Caki2 (cell line): ENCODE results near the gene VPS8. TPM values are rescaled to one million over a fixed set of nuclear protein-coding genes. Genes with fewer than 3 reads are reported as not detected.
"Not testable (repeated sequence)": the region's sequence is repeated elsewhere in the genome, so short reads cannot be mapped to it uniquely, and the experiment has no call there.

Source experiments
- DNase-seq: peaks from one replicate; pipeline ENCODE4 v3.0.0-alpha.2; 2015; ENCODE audit warnings: low read depth
- in situ Hi-C: cut with HindIII; loops from 2 replicates; pipeline ENCODE4 v1.10.0; 2016; ENCODE audit warnings: low sequenced_read_pairs, low pct_unique_long_range_greater_than_20kb, mixed read lengths
- total RNA-seq: library from RNA; depleted of rRNA; stranded (reverse); fragments of >200 nt; shearing (Covaris generic); gene quantifications from 2 replicates; pipeline ENCODE4 v1.2.3, GENCODE V29; 2014; ENCODE audit warnings: low replicate concordance

Gene VPS8
- total RNA-seq, 1 experiment from 2014 or later = 62.8 TPM

- in situ Hi-C loops = no loop called here
- DNase-seq = no peak
Measured at GRCh38 chr3:184993394-184993793, 181.4 kb downstream of the VPS8 start.

DNA sequence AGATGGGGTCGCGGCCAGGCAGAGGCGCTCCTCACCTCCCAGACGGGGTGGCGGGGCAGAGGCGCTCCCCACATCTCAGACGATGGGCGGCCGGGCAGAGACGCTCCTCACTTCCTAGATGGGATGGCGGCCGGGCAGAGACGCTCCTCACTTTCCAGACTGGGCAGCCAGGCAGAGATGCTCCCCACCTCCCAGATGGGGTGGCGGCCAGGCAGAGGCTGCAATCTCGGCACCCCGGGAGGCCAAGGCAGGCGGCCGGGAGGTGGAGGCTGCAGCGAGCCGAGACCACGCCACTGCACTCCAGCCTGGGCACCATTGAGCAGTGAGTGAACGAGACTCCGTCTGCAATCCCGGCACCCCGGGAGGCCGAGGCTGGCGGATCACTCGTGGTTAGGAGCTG is 191.9 kb downstream of the VPS8 start:
- in situ Hi-C loops, DNase-seq: not testable (repeated sequence)

DNA sequence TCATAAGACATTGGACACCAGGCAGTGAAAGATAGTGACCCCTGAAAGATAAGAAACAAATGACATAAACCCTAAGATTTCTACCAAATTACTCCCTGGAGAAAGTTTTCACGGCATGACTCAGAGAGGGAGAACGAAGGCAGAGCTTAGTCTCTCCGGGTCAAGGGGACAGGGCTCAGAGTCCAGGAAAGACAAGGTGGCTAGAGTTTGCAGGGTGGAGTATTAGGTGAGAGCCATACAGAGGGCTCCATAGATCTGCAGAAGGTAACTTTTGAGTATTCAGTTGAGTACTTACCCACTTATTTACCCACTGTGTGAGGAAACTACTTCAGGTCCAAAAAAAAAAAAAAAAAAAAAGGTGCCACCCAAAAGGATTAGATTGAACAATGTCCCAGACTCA is 197.7 kb downstream of the VPS8 start:
- in situ Hi-C loops = no loop called here

GRCh38 chr3:185017584-185017983 is 205.6 kb downstream of the VPS8 start:
- in situ Hi-C loops, DNase-seq: not testable (repeated sequence)

More for the DNA sequence above, 197.7 kb downstream of the VPS8 start:
- no peak for DNase-seq

DNA sequence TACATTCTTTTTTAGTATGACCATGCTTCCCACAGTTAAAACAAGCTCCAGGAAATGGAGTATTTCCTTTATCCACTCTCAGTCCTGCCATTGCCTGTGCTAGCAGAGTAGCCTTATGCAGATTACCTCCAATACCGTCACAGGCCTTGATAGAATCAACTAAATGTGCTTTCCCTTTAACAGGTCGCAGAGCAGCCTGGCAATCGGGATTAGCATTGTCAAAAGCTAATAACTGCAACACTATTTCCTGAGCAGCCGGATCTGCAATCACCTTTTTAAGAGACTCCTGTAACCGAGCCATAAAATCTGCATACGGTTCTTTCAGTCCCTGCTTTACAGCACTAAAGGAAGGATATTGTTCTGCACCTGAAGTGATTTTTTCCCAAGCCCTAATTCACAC is 206.0 kb downstream of the VPS8 start:
- in situ Hi-C loops, DNase-seq: not testable (repeated sequence)

DNA sequence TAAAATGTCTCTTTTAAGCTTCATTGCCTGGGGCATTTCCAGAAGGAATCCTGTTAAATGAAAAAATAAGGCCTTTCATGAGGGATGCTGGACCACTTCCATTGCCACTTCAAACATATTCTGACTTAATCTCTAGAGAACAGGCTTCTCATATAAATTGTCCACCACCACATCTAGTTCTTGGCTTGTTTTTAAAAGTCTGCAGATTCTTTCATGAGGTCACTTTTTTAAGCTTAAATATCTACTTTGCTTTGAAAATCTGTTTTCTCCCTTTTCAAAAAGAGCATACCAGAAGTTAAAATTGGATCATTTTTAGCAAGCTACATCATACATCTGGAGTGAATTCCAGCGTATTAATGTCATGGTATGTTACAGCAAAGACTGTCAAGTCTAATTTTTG is 209.3 kb downstream of the VPS8 start:
- in situ Hi-C loops = no loop called here
- DNase-seq = no peak

- in situ Hi-C loops = no loop called here
- DNase-seq = no peak
Measured at GRCh38 chr3:185024406-185024805, 212.4 kb downstream of the VPS8 start.

GRCh38 chr3:185024966-185025365 is 213.0 kb downstream of the VPS8 start:
- in situ Hi-C loops = no loop called here
- DNase-seq = no peak

DNA sequence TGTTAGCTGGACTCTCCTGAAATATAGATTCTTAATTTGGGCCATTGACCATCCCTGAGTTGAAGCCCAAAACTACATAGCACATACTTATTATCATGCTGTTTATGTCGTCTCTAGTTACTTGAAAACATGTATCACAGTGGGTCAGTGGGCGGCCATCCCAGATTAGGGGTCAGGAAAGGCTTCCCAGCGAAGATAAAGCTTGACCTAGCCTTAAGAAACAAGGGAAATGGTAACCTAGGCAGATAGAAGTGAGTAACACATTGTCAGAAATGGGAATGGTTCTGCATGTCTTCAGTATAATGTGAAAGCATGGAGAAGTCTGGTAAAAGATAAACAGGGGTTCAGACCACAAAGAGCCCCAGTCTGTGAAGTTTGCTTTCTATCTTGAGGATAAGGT is 216.2 kb downstream of the VPS8 start:
- no peak for DNase-seq
- in situ Hi-C loops = no loop called here

- in situ Hi-C loops = no loop called here
- DNase-seq = no peak
Measured at GRCh38 chr3:185029086-185029485, 217.1 kb downstream of the VPS8 start.

- DNase-seq = no peak
- in situ Hi-C loops = no loop called here
Measured at GRCh38 chr3:185030399-185030798, 218.4 kb downstream of the VPS8 start.

- in situ Hi-C loops = no loop called here
Measured at GRCh38 chr3:185030951-185031350, 219.0 kb downstream of the VPS8 start.

DNA sequence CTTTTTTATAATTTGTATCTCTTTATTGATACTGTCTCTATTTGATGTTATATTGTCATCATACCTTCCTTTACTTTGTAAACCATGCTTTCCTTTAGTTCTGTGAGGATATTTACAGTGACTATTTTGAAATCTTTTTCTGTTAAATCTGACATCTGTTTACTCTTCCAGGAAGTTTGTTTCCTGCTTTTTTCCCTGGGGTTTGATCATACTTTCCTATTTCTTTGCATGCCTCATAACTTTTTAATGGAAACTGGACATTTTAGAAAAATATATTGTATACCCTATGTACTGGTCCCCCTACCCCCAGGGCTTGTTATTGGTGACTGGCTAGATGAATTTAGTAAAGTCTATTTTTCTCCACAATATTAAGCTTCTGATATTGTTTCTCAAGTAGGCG is 225.8 kb downstream of the VPS8 start:
- DNase-seq = no peak
- in situ Hi-C loops = no loop called here

More at GRCh38 chr3:185030951-185031350, 219.0 kb downstream of the VPS8 start:
- DNase-seq = no peak

DNA sequence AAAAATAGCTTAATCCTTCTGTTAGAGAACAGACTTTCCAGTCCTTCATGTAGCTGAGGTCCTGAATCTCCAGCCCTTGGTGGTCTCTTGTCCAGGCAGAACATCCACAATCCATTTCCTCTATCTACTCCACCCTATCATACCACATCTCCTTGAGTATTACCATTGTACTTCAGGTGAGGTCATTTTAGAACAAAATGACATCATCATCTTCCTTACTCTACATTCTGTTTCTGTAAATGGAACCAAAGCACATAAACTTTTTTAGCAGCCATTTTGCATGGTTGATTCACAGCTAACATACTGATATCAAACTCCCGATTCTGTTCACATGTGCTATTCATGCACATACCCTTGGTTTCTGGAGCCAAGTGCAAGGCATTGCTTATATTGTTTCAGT is 228.5 kb downstream of the VPS8 start:
- in situ Hi-C loops = no loop called here
- no peak for DNase-seq

GRCh38 chr3:185041540-185041939 is 229.6 kb downstream of the VPS8 start:
- no peak for DNase-seq
- in situ Hi-C loops = no loop called here

- no peak for DNase-seq
- in situ Hi-C loops = no loop called here
Measured at GRCh38 chr3:185042312-185043050, 230.5 kb downstream of the VPS8 start.

DNA sequence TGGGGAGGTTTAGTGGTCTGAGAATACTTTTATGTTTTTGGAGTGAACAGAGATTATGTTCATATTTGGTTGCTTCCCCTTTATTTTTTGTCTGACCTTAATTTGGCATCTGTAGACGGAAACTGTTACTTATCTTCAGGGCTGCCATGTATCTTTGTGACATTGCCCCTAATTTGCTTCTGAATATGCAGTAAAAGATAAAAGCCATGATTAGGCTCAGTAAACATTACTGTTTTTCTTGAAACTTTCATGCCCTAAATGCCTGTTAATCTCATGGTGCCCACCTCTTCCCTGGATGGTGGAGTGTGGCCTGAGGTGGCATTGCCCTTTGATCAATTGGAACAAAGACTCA is 234.2 kb downstream of the VPS8 start:
- no peak for DNase-seq
- in situ Hi-C loops = no loop called here

GRCh38 chr3:185046603-185047002 is 234.6 kb downstream of the VPS8 start:
- in situ Hi-C loops = no loop called here
- no peak for DNase-seq

GRCh38 chr3:185049710-185050109 is 237.7 kb downstream of the VPS8 start:
- in situ Hi-C loops = no loop called here
- no peak for DNase-seq

DNA sequence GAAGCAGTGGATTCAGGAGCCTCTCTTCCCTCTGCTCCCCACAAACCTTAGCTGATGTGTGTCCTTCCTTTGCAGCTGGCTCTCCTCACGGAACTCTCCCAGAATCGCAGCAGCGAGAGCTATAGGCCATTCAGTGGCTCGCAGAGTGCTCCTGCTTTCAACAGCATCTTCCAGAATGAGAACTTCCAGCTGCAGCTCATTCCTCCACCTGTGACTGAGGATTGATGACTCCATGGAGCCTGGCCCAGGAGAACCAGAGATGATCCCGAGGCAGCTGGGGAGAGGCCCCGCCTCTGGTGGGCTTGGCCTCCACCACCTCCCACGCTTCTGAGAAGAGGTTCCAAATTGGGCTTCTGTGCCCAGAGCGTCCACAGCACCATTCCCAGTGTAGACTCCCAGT is 239.8 kb downstream of the VPS8 start:
- DNase-seq = no peak
- in situ Hi-C loops = no loop called here
